H9 (cell line): ENCODE measurements around the gene S100P. TPM values are rescaled to one million over a fixed set of nuclear protein-coding genes. Genes with fewer than 3 reads are reported as not detected.

ENCODE experiments used
- DNase-seq: peaks from one replicate; pipeline ENCODE4 v3.0.0-alpha.2; 2017
- H2AFZ ChIP-seq: one replicate; pipeline ENCODE4 v1.6.1; 2013; ENCODE audit warnings: mild to moderate bottlenecking, low read length, control low read depth, moderate library complexity
- H2AK5ac ChIP-seq: 2 replicates; pipeline ENCODE4 v1.6.1; 2013; ENCODE audit warnings: low read length, control low read depth, mixed read lengths; ENCODE audit not compliant: insufficient read length
- H2BK120ac ChIP-seq: one replicate; pipeline ENCODE4 v1.6.1; 2013; ENCODE audit warnings: low read depth, mild to moderate bottlenecking, low read length, control low read depth, inconsistent platforms; ENCODE audit not compliant: poor library complexity, severe bottlenecking
- H2BK12ac ChIP-seq: 2 replicates; pipeline ENCODE4 v1.6.1; 2013; ENCODE audit warnings: low read length, control low read depth, mixed read lengths, low read depth; ENCODE audit not compliant: insufficient read length
- H2BK15ac ChIP-seq: 2 replicates; pipeline ENCODE4 v1.6.1; 2013; ENCODE audit warnings: low read depth, low read length, control low read depth
- H2BK20ac ChIP-seq: one replicate; pipeline ENCODE4 v1.6.1; 2013; ENCODE audit warnings: low read depth, mild to moderate bottlenecking, low read length, control low read depth, inconsistent platforms; ENCODE audit not compliant: poor library complexity, severe bottlenecking
- H2BK5ac ChIP-seq: 2 replicates; pipeline ENCODE4 v1.6.1; 2013; ENCODE audit warnings: low read length, control low read depth, mixed read lengths; ENCODE audit not compliant: insufficient read length
- H3K14ac ChIP-seq: 2 replicates; pipeline ENCODE4 v1.6.1; 2013; ENCODE audit warnings: low read length, control low read depth; ENCODE audit not compliant: insufficient read depth
- H3K18ac ChIP-seq: 2 replicates; pipeline ENCODE4 v1.6.1; 2013; ENCODE audit warnings: low read depth, mild to moderate bottlenecking, mixed read lengths, low read length, control low read depth; ENCODE audit not compliant: insufficient read length
- H3K23ac ChIP-seq: 2 replicates; pipeline ENCODE4 v1.6.1; 2013; ENCODE audit warnings: low read length, control low read depth, mixed read lengths, low read depth; ENCODE audit not compliant: insufficient read length
- H3K23me2 ChIP-seq: 2 replicates; pipeline ENCODE4 v1.6.1; 2013; ENCODE audit warnings: low read depth, mild to moderate bottlenecking, mixed read lengths, low read length, control low read depth; ENCODE audit not compliant: insufficient read length, poor library complexity, severe bottlenecking
- H3K27ac ChIP-seq: 2 replicates; pipeline ENCODE4 v1.5.1; 2013; ENCODE audit warnings: low read length, control low read depth, mixed read lengths, low read depth; ENCODE audit not compliant: insufficient read length
- H3K27me3 ChIP-seq: 2 replicates; pipeline ENCODE4 v1.6.1; 2013; ENCODE audit warnings: low read length, control low read depth, inconsistent platforms; ENCODE audit not compliant: insufficient read depth
- H3K4ac ChIP-seq: 2 replicates; pipeline ENCODE4 v1.6.1; 2013; ENCODE audit warnings: low read depth, mild to moderate bottlenecking, control low read depth, inconsistent platforms, low read length, moderate library complexity
- H3K4me1 ChIP-seq: 2 replicates; pipeline ENCODE4 v1.6.1; 2013; ENCODE audit warnings: low read length, control low read depth, inconsistent platforms; ENCODE audit not compliant: insufficient read depth
- H3K4me2 ChIP-seq: 2 replicates; pipeline ENCODE4 v1.6.1; 2013; ENCODE audit warnings: low read length, control low read depth, mixed read lengths; ENCODE audit not compliant: insufficient read length, insufficient read depth
- H3K56ac ChIP-seq: 2 replicates; pipeline ENCODE4 v1.6.1; 2013; ENCODE audit warnings: low read depth, mild to moderate bottlenecking, mixed read lengths, low read length, control low read depth; ENCODE audit not compliant: insufficient read length
- H3K79me1 ChIP-seq: 2 replicates; pipeline ENCODE4 v1.6.1; 2013; ENCODE audit warnings: low read depth, mild to moderate bottlenecking, moderate library complexity, low read length, control low read depth, inconsistent platforms; ENCODE audit not compliant: insufficient read depth, poor library complexity, severe bottlenecking
- H3K79me2 ChIP-seq: 2 replicates; pipeline ENCODE4 v1.6.1; 2013; ENCODE audit warnings: low read length, control low read depth, inconsistent platforms; ENCODE audit not compliant: insufficient read depth
- H3K9ac ChIP-seq: 2 replicates; pipeline ENCODE4 v1.6.1; 2013; ENCODE audit warnings: low read length, control low read depth, mixed read lengths; ENCODE audit not compliant: insufficient read length; ENCODE audit errors: extremely low read depth
- H3K9me3 ChIP-seq: one replicate; pipeline ENCODE4 v1.6.1; 2013; ENCODE audit warnings: low read depth, low read length, inconsistent platforms; ENCODE audit not compliant: control insufficient read depth
- H3T11ph ChIP-seq: one replicate; pipeline ENCODE4 v1.6.1; 2013; ENCODE audit warnings: mild to moderate bottlenecking, low read length, control low read depth, inconsistent platforms
- H4K20me1 ChIP-seq: one replicate; pipeline ENCODE4 v1.6.1; 2013; ENCODE audit not compliant: control insufficient read depth, insufficient read length, insufficient read depth
- H4K5ac ChIP-seq: 2 replicates; pipeline ENCODE4 v1.6.1; 2013; ENCODE audit warnings: low read depth, mild to moderate bottlenecking, mixed read lengths, low read length, control low read depth; ENCODE audit not compliant: insufficient read length
- H4K8ac ChIP-seq: replicated peaks from 2 replicates; pipeline ENCODE4 v1.6.1; 2013; ENCODE audit warnings: low read length, control low read depth, mixed read lengths, low read depth; ENCODE audit not compliant: insufficient read length
- H4K91ac ChIP-seq: 2 replicates; pipeline ENCODE4 v1.6.1; 2013; ENCODE audit warnings: low read depth, mild to moderate bottlenecking, moderate library complexity, mixed read lengths, low read length, control low read depth; ENCODE audit not compliant: insufficient read length
- H3K27ac Mint-ChIP-seq, 3 experiments: 2 replicates in 2 of 3; 3 replicates in 1 of 3; pipeline ENCODE4 v1.8.0; 2020 to 2021; ENCODE audit warnings: mixed read lengths in 3 of 3, mild to moderate bottlenecking in 1 of 3, moderate library complexity in 1 of 3
- H3K27me3 Mint-ChIP-seq: 2 replicates; pipeline ENCODE4 v1.8.0; 2021; ENCODE audit warnings: low read depth, mild to moderate bottlenecking, moderate library complexity, mixed read lengths
- H3K36me3 Mint-ChIP-seq, 3 experiments: 2 replicates in 2 of 3; 3 replicates in 1 of 3; pipeline ENCODE4 v1.8.0; 2020 to 2021; ENCODE audit warnings: low read depth in 3 of 3, mixed read lengths in 3 of 3; ENCODE audit not compliant: insufficient read depth in 1 of 3
- H3K4me1 Mint-ChIP-seq, 2 experiments: 2 replicates each; pipeline ENCODE4 v1.8.0; 2020; ENCODE audit warnings: mixed read lengths in 2 of 2
- H3K4me3 Mint-ChIP-seq, 2 experiments: 2 replicates in 1 of 2; 3 replicates in 1 of 2; pipeline ENCODE4 v1.8.0; 2020 to 2021; ENCODE audit warnings: mild to moderate bottlenecking in 2 of 2, mixed read lengths in 2 of 2, moderate library complexity in 1 of 2
- H3K9me3 Mint-ChIP-seq, 2 experiments: 2 replicates in 1 of 2; 3 replicates in 1 of 2; pipeline ENCODE4 v1.8.0; 2020; ENCODE audit warnings: mild to moderate bottlenecking in 2 of 2, mixed read lengths in 2 of 2, moderate library complexity in 1 of 2
- CTCF ChIP-seq: fragments of 200-600 bp; sonication (generic); conservative IDR thresholded peaks from 3 replicates; pipeline ENCODE4 v1.8.0; 2021; ENCODE audit warnings: antibody characterized with exemption, mild to moderate bottlenecking
- WGBS: extraction: QIAGEN DNeasy Blood & Tissue Kit; methylation state at CpG from one replicate; pipeline ENCODE4 v1.1.7; 2013; ENCODE audit warnings: missing lambda C conversion rate, low lambda C conversion rate, mixed read lengths; ENCODE audit not compliant: insufficient read length; ENCODE audit errors: extremely low coverage; 5-methylcytosine and 5-hydroxymethylcytosine counted together
- total RNA-seq: library from RNA; stranded (reverse); gene quantifications from 2 replicates; pipeline ENCODE4 v1.2.1, GENCODE V29; 2021

The S100P gene
- total RNA-seq, 1 experiment from 2014 or later, result not detected

GRCh38 chr4:6647582-6648230 lies 46.0 kb upstream of the S100P start:
- Mint-ChIP-seq H3K36me3 (peaks cover 1 to 3% (median 2%) of the 10 kb centered on the region in 3 experiments; a peak in 6 of 7 replicates), H3K27me3 (peaks cover 4% of the 10 kb centered on the region; the same call in 1 of the 2 replicates), H3K9me3 (no peaks in the 10 kb centered on the region), H3K4me3 (no peak overlapping the region), H3K27ac (no peak overlapping the region), H3K4me1 (peaks cover 6 to 7% of the 10 kb centered on the region in 2 experiments)
- no peaks in the 10 kb centered on the region for H4K20me1 ChIP-seq
- no peak overlapping the region for H2BK5ac ChIP-seq
- H3K27ac ChIP-seq, result no peak overlapping the region
- H2AK5ac ChIP-seq, result no peak overlapping the region
- H4K91ac ChIP-seq, result no peak overlapping the region
- TF ChIP-seq CTCF, result no peak
- H3K23ac ChIP-seq, result no peak overlapping the region
- H2AFZ ChIP-seq, result no peak overlapping the region
- no peaks in the 10 kb centered on the region for H3K9me3 ChIP-seq
- H3K18ac ChIP-seq, result no peak overlapping the region
- no peak overlapping the region for H3T11ph ChIP-seq
- H4K5ac ChIP-seq, result no peak overlapping the region
- H2BK20ac ChIP-seq, result no peak overlapping the region
- H3K4me1 ChIP-seq, result no peaks in the 10 kb centered on the region
- no peaks in the 10 kb centered on the region for H3K23me2 ChIP-seq
- H3K79me2 ChIP-seq, result no peaks in the 10 kb centered on the region
- H3K4me2 ChIP-seq, result no peak overlapping the region
- H2BK12ac ChIP-seq, result no peak overlapping the region
- H3K27me3 ChIP-seq, result no peaks in the 10 kb centered on the region
- no peaks in the 10 kb centered on the region for H3K79me1 ChIP-seq
- no peak overlapping the region for H2BK15ac ChIP-seq
- WGBS, result no CpG with 5 or more reads among the region's 6 CpGs
- H3K56ac ChIP-seq, result no peak overlapping the region
- H3K14ac ChIP-seq, result no peak overlapping the region
- H2BK120ac ChIP-seq, result no peak overlapping the region
- H3K9ac ChIP-seq, result no peak overlapping the region
- H3K4ac ChIP-seq, result no peak overlapping the region
- H4K8ac ChIP-seq, result no peak overlapping the region
- DNase-seq, result no peak
